Measurements from ENCODE around the gene ATXN3.

ATXN3 gene

DNA sequence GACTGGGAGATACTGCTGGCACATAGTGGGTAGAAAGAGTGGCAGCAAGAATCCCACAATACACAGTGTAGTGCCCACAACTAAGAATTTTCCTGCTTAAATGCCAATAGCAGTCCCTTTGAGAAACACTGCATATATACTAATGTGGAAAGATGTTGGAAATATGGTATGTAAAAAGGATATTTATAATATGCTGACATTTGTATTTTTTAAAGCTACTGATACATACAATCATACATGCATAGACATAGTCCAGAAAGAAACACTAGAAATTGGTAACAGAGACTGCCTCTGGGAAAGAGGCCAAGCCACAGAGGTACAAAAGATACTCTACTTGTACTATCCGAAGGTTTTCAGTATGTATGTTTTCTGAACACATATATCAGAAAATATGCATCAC lies 96.8 kb downstream of the ATXN3 start:
- DNase-seq, result no peak
